Adrenal gland (tissue), 5 donors: ENCODE data around the gene SCG3.

Experiments
- POLR2A ChIP-seq, 2 donors: fragments of 450-650 bp; IDR thresholded peaks; one replicate each; pipeline ENCODE4 v1.6.1; 2017; ENCODE audit warnings: antibody characterized with exemption in 2 of 2, mild to moderate bottlenecking in 2 of 2, moderate library complexity in 1 of 2
- TF ChIP-seq, protein P1 (sequence below), 6 experiments: fragments of 450-650 bp in 4 of 6; fragments of 200-600 bp in 2 of 6; sonication (generic) in 1 of 6; IDR thresholded peaks; 1 replicate in 5 of 6; 2 replicates in 1 of 6; pipeline versions ENCODE4 v1.5.1 to v1.8.0; 2016 to 2021; ENCODE audit warnings: antibody characterized with exemption in 6 of 6, mild to moderate bottlenecking in 2 of 6, moderate library complexity in 1 of 6
- donor health status: DM: no; HTN: no; CAD: no.

GRCh38 chr15:51708013-51708412 is 26.7 kb downstream of the SCG3 start:
- no peak for TF ChIP-seq POLR2A (IDR thresholded peaks at IDR 0.05)
- TF ChIP-seq, protein P1, sequence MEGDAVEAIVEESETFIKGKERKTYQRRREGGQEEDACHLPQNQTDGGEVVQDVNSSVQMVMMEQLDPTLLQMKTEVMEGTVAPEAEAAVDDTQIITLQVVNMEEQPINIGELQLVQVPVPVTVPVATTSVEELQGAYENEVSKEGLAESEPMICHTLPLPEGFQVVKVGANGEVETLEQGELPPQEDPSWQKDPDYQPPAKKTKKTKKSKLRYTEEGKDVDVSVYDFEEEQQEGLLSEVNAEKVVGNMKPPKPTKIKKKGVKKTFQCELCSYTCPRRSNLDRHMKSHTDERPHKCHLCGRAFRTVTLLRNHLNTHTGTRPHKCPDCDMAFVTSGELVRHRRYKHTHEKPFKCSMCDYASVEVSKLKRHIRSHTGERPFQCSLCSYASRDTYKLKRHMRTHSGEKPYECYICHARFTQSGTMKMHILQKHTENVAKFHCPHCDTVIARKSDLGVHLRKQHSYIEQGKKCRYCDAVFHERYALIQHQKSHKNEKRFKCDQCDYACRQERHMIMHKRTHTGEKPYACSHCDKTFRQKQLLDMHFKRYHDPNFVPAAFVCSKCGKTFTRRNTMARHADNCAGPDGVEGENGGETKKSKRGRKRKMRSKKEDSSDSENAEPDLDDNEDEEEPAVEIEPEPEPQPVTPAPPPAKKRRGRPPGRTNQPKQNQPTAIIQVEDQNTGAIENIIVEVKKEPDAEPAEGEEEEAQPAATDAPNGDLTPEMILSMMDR (IDR thresholded peaks at IDR 0.05), result no peak
